Pancreas (tissue), 10 donors: Measurements from ENCODE around the gene EIF3D. TPM values are rescaled to one million over a fixed set of nuclear protein-coding genes. Genes with fewer than 3 reads are reported as not detected.

Experiments
- ATAC-seq, 4 donors: fragments of 200-7000 bp; cut with Tn5 transposase; one replicate each; pipeline versions ENCODE4 v1.8.0 to v1.9.1; 2020; ENCODE audit warnings: mild to moderate bottlenecking in 4 of 4, moderate library complexity in 4 of 4
- DNase-seq, 6 donors: peaks; one replicate each; pipeline ENCODE4 v3.0.0-alpha.2; 2020
- FAIRE-seq: peaks from 2 replicates; lab custom pipeline; 2012; peaks lifted over from hg19 to GRCh38; lab: Jason Lieb, UNC
- H3K27ac ChIP-seq, 4 donors: fragments of 200-600 bp; sonication (generic); 1 replicate in 3 of 4; 2 replicates in 1 of 4; pipeline versions ENCODE4 v1.5.0 to v1.8.0; 2020
- H3K27me3 ChIP-seq, 4 donors: fragments of 200-600 bp; one replicate each; pipeline ENCODE4 v1.8.0; 2021
- H3K36me3 ChIP-seq, 3 donors: fragments of 200-600 bp; sonication (generic) in 1 of 3; one replicate each; pipeline versions ENCODE4 v1.5.0 to v1.8.0; 2020 to 2021
- H3K4me1 ChIP-seq, 3 donors: fragments of 200-600 bp; one replicate each; pipeline ENCODE4 v1.8.0; 2021
- H3K4me3 ChIP-seq, 4 donors: fragments of 200-600 bp; sonication (generic) in 2 of 4; one replicate each; pipeline versions ENCODE4 v1.5.0 to v1.8.0; 2020 to 2021
- H3K9me3 ChIP-seq, 4 donors: fragments of 200-600 bp; one replicate each; pipeline ENCODE4 v1.8.0; 2021
- WGBS, 2 donors: extraction: QIAGEN DNeasy Blood & Tissue Kit; methylation state at CpG; one replicate each; pipeline ENCODE4 v1.1.7; 2013; 5-methylcytosine and 5-hydroxymethylcytosine counted together
- intact Hi-C, 3 donors: fragments of 100-400 bp; cut with DNase I; formaldehyde crosslinking; loops; one replicate each; pipeline versions ENCODE4 v1.11.1 to v1.14.2; 2022
- polyA plus RNA-seq, 2 donors: library from polyadenylated mRNA; stranded (reverse); fragments of 200-250 nt; gene quantifications; one replicate each; pipeline ENCODE4 v1.2.3, GENCODE V29; 2013
- total RNA-seq, 6 donors: library from RNA; stranded (reverse); fragmentation: NEBNext Ultra II Directional in 4 of 6; extraction: Animal tissue kit (Norgen Biotek cat#: 25700) in 4 of 6; gene quantifications; one replicate each; pipeline versions ENCODE4 v1.2.1 to v1.2.4, GENCODE V29; 2021 to 2023
- TF ChIP-seq, protein P1 (sequence below), 4 donors: fragments of 200-600 bp; sonication (generic) in 3 of 4; IDR thresholded peaks; one replicate each; pipeline versions ENCODE4 v1.5.0 to v1.8.0; 2021; ENCODE audit warnings: antibody characterized with exemption in 4 of 4
- donor health status: healthy with polysubstance abuse.
- donor health status: DM: no; HTN: no; CAD: no; lungs with moderate emphysema.
- donor health status: DM: no; HTN: no; CAD: no.
- donor health status: control.
- donor health status: control.
- donor health status: Bipolar disorder and iron deficiency.
- donor health status: DM: yes; HTN: yes; CAD: no.
- donor health status: DM: no; HTN: no; CAD: no.
- donor health status: DM: no; HTN: no; CAD: no.
- donor health status: DM: yes; HTN: yes; CAD: no.

EIF3D gene, protein sequence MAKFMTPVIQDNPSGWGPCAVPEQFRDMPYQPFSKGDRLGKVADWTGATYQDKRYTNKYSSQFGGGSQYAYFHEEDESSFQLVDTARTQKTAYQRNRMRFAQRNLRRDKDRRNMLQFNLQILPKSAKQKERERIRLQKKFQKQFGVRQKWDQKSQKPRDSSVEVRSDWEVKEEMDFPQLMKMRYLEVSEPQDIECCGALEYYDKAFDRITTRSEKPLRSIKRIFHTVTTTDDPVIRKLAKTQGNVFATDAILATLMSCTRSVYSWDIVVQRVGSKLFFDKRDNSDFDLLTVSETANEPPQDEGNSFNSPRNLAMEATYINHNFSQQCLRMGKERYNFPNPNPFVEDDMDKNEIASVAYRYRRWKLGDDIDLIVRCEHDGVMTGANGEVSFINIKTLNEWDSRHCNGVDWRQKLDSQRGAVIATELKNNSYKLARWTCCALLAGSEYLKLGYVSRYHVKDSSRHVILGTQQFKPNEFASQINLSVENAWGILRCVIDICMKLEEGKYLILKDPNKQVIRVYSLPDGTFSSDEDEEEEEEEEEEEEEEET
- total RNA-seq (100 to 1,000 TPM; 106 to 182 (median 134) TPM), polyA plus RNA-seq (100 to 1,000 TPM; 130 to 148 TPM)

DNA sequence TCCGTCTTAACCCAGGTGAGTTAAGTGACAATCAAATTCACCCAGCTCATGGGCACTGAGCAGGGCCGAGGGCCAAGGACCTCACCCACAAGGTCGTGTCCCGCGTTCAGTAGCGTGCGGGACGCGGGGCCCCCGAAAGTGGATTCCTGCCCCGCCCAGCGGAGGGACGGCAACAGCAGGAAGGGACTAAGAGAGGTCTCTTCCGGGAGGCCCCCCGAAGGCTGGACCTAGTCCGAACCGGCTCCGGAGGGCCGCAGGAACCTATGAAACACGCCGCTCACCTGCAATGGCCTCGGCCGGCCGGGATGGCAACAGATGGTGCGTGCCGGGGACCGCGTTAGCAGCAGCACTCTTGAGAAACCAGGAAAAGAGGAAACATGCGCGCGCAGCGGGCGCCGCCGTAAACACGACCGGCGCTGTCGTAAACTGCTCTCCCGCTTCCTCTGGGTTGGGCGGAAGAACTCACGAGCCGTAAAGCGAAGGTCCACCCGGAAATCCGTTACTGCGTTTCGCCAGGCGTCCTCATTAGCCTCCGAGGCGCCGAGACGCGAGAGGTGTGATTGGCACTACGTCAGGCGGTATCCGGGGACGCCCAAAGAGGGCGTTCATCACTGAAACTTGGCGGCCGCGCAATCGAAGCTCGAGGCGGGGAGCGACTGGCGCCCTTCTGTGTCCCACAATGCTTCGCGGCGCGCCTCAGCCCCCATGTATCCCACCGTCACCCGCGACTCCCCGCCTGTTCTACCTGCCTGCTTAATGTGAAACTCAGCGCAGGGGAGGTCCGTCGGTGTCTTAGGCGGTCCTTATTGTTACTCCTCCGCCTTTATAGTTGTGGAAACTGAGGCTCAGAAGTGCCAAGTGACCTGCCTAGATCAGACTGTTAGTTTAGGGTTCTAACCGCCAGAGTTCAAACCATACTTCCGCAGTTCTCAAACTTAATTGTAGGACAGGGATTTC lies at the start of gene EIF3D:
EIF3D (minus strand) TSS at position 372 of the 957 bp plus-strand sequence. CDS start 3,045 bp downstream, outside the sequence.
- no peaks in the 10 kb centered on the region for H3K27me3 ChIP-seq
- H3K27ac ChIP-seq: peak within 1 kb of the TSS; percentile 81 to 91 (median 86)
- ATAC-seq (peak; percentile 90 to 96 (median 92)), DNase-seq (peak; percentile 98 to 99 (median 98)), FAIRE-seq (peak; percentile 94)
- H3K4me1 ChIP-seq: peaks cover 0 to 10% (median 0%) of the 10 kb centered on the region in 3 donors
- intact Hi-C loops: no loop called here
- TF ChIP-seq, protein P1, sequence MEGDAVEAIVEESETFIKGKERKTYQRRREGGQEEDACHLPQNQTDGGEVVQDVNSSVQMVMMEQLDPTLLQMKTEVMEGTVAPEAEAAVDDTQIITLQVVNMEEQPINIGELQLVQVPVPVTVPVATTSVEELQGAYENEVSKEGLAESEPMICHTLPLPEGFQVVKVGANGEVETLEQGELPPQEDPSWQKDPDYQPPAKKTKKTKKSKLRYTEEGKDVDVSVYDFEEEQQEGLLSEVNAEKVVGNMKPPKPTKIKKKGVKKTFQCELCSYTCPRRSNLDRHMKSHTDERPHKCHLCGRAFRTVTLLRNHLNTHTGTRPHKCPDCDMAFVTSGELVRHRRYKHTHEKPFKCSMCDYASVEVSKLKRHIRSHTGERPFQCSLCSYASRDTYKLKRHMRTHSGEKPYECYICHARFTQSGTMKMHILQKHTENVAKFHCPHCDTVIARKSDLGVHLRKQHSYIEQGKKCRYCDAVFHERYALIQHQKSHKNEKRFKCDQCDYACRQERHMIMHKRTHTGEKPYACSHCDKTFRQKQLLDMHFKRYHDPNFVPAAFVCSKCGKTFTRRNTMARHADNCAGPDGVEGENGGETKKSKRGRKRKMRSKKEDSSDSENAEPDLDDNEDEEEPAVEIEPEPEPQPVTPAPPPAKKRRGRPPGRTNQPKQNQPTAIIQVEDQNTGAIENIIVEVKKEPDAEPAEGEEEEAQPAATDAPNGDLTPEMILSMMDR (IDR thresholded peaks at IDR 0.05): no peak
- H3K9me3 ChIP-seq: no peaks in the 10 kb centered on the region
- 0% methylated on average over 82 of the region's 82 CpGs for WGBS, 2 donors
- H3K36me3 ChIP-seq: peaks cover 5 to 14% (median 7%) of the 10 kb centered on the region in 3 donors
- H3K4me3 ChIP-seq: peak within 1 kb of the TSS; percentile 60 to 89 (median 78)

DNA sequence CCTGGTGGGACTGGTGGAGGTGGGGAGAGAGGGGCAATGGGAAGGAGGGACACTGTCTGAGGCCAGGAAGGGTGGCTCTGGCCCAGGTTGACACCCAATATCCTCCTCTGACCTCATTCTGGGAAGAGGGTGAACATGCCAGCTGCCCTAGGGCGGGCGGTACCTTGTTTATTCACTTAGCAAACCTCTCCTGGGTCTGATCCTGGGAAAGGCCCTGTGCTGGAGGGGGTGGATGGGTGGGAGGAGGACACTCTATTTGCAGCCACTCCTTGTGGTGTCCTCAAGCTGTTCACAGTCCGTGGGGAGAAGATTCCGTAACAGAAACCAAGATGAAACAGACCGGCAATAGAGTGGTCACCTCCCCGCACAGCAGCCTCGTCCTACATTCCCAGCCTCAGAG lies 49.7 kb upstream of the EIF3D start:
- no peak overlapping the region for H3K27ac ChIP-seq
- no peaks in the 10 kb centered on the region for H3K27me3 ChIP-seq
- no peak for FAIRE-seq
- no peaks in the 10 kb centered on the region for H3K36me3 ChIP-seq
- TF ChIP-seq, protein P1 (IDR thresholded peaks at IDR 0.05): no peak
- no peaks in the 10 kb centered on the region for H3K9me3 ChIP-seq
- H3K4me3 ChIP-seq: no peak overlapping the region
- no peak for ATAC-seq
- H3K4me1 ChIP-seq: no peaks in the 10 kb centered on the region
- WGBS, 2 donors: 84 to 85% methylated on average over 7 of the region's 7 CpGs
- intact Hi-C loops: no loop called here
- no peak for DNase-seq

DNA sequence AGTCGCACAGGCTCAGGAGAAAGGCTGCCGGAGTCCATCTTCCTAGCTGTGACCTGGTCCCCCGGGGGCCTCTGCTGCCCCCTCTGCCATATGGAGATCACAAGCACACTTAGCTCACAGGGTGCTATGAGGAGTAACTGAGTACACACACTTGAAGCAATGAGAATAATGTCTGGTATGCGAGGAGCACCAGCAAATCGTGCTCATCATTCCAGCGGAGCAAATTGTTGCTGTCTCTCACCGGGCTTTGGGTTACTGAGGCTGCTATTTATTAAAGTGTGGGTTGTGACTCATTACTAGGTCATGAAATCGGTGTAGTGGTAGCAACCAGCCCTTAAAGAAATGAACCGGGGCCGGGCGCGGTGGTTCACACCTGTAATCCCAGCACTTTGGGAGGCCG lies 48.1 kb upstream of the EIF3D start:
- no peak overlapping the region for H3K4me3 ChIP-seq
- H3K9me3 ChIP-seq: no peaks in the 10 kb centered on the region
- H3K27me3 ChIP-seq: no peaks in the 10 kb centered on the region
- DNase-seq (no peak), ATAC-seq (no peak), FAIRE-seq (no peak)
- no peak overlapping the region for H3K27ac ChIP-seq
- TF ChIP-seq, protein P1 (IDR thresholded peaks at IDR 0.05): no peak
- 87 to 88% methylated on average over 13 of the region's 13 CpGs for WGBS, 2 donors
- H3K4me1 ChIP-seq: no peaks in the 10 kb centered on the region
- no peaks in the 10 kb centered on the region for H3K36me3 ChIP-seq
- intact Hi-C loops: no loop called here

DNA sequence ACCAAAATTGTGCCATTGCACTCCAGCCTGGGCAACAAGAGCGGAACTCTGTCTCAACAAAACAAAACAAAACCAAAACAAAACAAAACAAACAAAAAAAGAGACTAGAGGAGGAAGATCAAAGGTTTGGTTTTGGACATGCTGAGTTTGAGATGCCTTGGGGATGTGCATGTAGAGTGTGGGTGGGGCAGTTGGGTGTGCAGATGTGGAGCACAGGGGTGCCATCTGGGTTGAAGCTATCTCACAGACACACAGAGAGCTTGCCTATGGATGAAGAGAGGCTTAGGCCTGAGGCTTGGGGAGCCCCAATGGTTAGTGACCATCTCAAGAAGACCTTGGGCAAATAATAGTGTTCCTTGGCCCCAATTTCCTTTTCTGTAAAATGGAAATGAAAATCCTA lies 45.8 kb upstream of the EIF3D start:
- no peaks in the 10 kb centered on the region for H3K36me3 ChIP-seq
- no peak for DNase-seq
- no peaks in the 10 kb centered on the region for H3K27me3 ChIP-seq
- no peak overlapping the region for H3K27ac ChIP-seq
- no peak for FAIRE-seq
- peaks cover 0 to 5% (median 0%) of the 10 kb centered on the region in 3 donors for H3K4me1 ChIP-seq
- TF ChIP-seq, protein P1 (IDR thresholded peaks at IDR 0.05): no peak
- H3K9me3 ChIP-seq: no peaks in the 10 kb centered on the region
- intact Hi-C loops: no loop called here
- WGBS, 2 donors: 100% methylated on average over 1 of the region's 1 CpG
- H3K4me3 ChIP-seq: no peak overlapping the region
- no peak for ATAC-seq
